ENCODE measurements around the gene LZTFL1.
"Not testable (repeated sequence)": the region's sequence is repeated elsewhere in the genome, so short reads cannot be mapped to it uniquely, and the experiment has no call there.

- not testable (repeated sequence) for TF ChIP-seq POLR2A (IDR thresholded peaks at IDR 0.05; ENCODE audit: low read depth, low read length); TAF1 (IDR thresholded peaks at IDR 0.05; ENCODE audit: borderline replicate concordance, low read depth, low read length); POLR2AphosphoS5 (IDR thresholded peaks at IDR 0.05; ENCODE audit: low read depth, low read length)
Measured at GRCh38 chr3:45857024-45857423, 15.1 kb upstream of the LZTFL1 start.

Data from GM12892 (cell line).